ENCODE results near the gene PIM3. TPM values are rescaled to one million over a fixed set of nuclear protein-coding genes. Genes with fewer than 3 reads are reported as not detected.

The PIM3 gene
- total RNA-seq, 2 donors from 2014 or later = 57.3 to 98.9 TPM

DNA sequence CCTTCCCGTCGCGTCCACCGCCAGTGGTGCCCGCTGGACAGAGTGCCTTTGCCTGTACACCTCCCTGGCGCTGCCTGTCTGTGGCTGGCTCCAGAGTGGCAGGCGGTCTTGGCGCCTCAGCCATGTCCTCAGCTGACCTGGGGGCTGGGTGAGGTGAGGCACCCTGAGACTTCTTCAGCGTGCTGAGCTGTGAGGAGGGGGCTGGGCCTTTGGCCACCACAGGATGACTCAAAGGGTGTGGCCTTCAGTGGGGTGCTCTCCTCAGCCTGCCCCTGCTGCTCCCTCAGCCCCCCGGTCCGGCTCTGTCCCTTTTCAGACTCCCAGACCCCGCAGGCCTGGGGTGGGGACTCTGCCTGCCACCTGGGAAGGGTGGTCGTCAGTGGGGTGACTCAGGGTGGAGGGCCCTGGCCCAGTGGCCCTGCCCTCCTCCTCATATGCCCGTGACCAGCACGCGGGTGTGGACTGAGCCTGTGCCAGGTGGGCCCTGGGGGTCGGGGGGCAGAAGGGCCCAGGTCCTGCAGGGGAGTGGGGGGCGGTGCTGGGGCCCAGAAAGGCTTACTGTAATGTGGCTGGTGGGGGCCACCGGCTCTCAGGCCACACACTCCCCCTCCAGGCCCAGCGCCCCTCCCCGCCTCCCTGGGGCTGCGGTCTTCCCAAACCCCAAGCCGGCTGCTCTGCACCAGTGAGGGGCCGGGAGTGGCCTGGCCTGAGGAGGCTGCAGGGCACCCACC lies 26.2 kb upstream of the PIM3 start:
- peaks cover 58% of the 10 kb centered on the region for H3K4me1 ChIP-seq
- H3K27me3 ChIP-seq = no peaks in the 10 kb centered on the region
- 50 to 55% methylated on average over 4 to 24 of the region's 24 CpGs for WGBS, 2 donors
- TF ChIP-seq POLR2A (IDR thresholded peaks at IDR 0.05) = peak in 2 of 3 donors; percentile 54 to 56
- TF ChIP-seq, protein P1, sequence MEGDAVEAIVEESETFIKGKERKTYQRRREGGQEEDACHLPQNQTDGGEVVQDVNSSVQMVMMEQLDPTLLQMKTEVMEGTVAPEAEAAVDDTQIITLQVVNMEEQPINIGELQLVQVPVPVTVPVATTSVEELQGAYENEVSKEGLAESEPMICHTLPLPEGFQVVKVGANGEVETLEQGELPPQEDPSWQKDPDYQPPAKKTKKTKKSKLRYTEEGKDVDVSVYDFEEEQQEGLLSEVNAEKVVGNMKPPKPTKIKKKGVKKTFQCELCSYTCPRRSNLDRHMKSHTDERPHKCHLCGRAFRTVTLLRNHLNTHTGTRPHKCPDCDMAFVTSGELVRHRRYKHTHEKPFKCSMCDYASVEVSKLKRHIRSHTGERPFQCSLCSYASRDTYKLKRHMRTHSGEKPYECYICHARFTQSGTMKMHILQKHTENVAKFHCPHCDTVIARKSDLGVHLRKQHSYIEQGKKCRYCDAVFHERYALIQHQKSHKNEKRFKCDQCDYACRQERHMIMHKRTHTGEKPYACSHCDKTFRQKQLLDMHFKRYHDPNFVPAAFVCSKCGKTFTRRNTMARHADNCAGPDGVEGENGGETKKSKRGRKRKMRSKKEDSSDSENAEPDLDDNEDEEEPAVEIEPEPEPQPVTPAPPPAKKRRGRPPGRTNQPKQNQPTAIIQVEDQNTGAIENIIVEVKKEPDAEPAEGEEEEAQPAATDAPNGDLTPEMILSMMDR (IDR thresholded peaks at IDR 0.05) = no peak
- H3K27ac ChIP-seq = peak overlapping the region; percentile 85 to 94 (median 92)
- no peaks in the 10 kb centered on the region for H3K9me3 ChIP-seq
- no peak overlapping the region for H3K4me3 ChIP-seq
- ATAC-seq = peak; percentile 52
- DNase-seq = peak; percentile 84 to 87 (median 86)
- no peaks in the 10 kb centered on the region for H3K36me3 ChIP-seq (replicated peaks in 1 of 2; ENCODE audit: insufficient read depth in 1 of 2, low read depth in 2 of 2)
- intact Hi-C loops (cut with DNase I) = loop anchor here (10.0 kb wide), 1 partner anchor 50 kb away; no protein-coding TSS in a partner anchor

DNA sequence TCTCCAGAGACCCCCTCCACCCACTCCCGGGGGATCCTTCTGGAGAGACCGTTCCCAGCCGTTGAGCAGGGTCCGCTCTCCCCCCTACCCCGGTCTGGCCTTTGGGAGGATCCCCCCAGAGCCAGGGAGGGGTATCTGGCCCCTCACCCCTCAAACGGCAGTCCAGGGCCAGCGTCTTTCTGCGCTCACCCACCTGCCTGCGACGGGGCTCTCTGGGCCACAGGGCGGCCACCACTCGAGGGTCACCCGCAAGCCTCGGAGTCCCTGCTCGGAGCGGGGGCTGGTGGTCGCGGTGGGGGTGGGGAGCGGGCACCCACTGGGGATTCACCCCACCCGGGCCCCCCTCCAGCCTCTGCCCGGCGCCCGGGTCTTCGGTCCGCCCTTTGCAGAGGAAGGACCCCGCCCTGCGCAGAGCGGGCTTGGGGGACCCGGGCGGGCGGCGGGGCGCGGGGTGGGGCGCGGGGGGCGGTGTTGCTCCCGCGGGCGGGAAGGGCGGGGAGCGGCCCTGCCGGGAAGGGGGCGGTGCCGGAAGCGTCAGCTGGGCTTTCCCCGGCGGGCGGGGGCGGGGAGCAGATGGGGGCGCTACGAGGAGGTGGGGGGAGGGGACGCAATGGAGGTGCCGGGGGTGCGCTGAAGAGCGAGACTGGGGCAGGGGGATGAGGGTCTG lies 25.5 kb upstream of the PIM3 start:
- Histone ChIP-seq H3K4me3 (no peak overlapping the region), H3K36me3 (replicated peaks in 1 of 2; ENCODE audit: insufficient read depth in 1 of 2, low read depth in 2 of 2) (no peaks in the 10 kb centered on the region), H3K27ac (peak overlapping the region; percentile 85 to 94 (median 92)), H3K27me3 (no peaks in the 10 kb centered on the region), H3K4me1 (peaks cover 53% of the 10 kb centered on the region), H3K9me3 (no peaks in the 10 kb centered on the region)
- WGBS, 2 donors = 15 to 44% methylated on average over 10 to 40 of the region's 56 CpGs
- no peak for TF ChIP-seq POLR2A (IDR thresholded peaks at IDR 0.05)
- TF ChIP-seq, protein P1 (IDR thresholded peaks at IDR 0.05) = no peak
- DNase-seq (peak; percentile 78 to 86 (median 81)), ATAC-seq (peak; percentile 25)
- intact Hi-C loops (cut with DNase I) = loop anchor here (10.0 kb wide), 1 partner anchor 50 kb away; no protein-coding TSS in a partner anchor

DNA sequence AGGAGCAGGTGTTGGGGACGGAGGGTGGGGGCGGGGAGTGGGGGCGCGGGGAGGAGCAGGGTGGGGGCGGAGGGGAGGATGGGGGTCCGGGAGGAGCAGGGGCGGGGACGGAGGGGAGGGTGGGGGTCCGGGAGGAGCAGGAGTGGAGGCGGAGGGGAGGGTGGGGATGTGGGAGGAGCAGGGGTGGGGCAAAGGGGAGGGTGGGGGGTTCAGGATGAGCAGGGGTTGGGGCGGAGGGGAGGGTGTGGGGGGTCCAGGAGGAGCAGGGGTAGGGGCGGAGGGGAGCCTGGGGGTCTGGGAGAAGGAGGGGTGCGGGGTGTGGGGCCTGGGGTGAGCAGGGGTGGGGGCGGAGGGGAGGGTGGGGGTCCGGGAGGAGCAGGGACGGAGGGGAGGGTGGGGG lies 25.0 kb upstream of the PIM3 start:
- 0 to 10% methylated on average over 1 to 2 of the region's 16 CpGs for WGBS, 2 donors
- no peaks in the 10 kb centered on the region for H3K9me3 ChIP-seq
- TF ChIP-seq, protein P1 (IDR thresholded peaks at IDR 0.05) = no peak
- no peak for TF ChIP-seq POLR2A (IDR thresholded peaks at IDR 0.05)
- no peak overlapping the region for H3K4me3 ChIP-seq
- intact Hi-C loops (cut with DNase I) = loop anchor here (10.0 kb wide), 1 partner anchor 49 kb away; no protein-coding TSS in a partner anchor
- ATAC-seq = no peak
- H3K36me3 ChIP-seq (replicated peaks in 1 of 2; ENCODE audit: insufficient read depth in 1 of 2, low read depth in 2 of 2) = no peaks in the 10 kb centered on the region
- H3K27ac ChIP-seq = peak overlapping the region; percentile 85 to 94 (median 92)
- H3K27me3 ChIP-seq = no peaks in the 10 kb centered on the region
- DNase-seq = peak in 1 of 4 donors; percentile 6
- H3K4me1 ChIP-seq = peaks cover 53% of the 10 kb centered on the region

DNA sequence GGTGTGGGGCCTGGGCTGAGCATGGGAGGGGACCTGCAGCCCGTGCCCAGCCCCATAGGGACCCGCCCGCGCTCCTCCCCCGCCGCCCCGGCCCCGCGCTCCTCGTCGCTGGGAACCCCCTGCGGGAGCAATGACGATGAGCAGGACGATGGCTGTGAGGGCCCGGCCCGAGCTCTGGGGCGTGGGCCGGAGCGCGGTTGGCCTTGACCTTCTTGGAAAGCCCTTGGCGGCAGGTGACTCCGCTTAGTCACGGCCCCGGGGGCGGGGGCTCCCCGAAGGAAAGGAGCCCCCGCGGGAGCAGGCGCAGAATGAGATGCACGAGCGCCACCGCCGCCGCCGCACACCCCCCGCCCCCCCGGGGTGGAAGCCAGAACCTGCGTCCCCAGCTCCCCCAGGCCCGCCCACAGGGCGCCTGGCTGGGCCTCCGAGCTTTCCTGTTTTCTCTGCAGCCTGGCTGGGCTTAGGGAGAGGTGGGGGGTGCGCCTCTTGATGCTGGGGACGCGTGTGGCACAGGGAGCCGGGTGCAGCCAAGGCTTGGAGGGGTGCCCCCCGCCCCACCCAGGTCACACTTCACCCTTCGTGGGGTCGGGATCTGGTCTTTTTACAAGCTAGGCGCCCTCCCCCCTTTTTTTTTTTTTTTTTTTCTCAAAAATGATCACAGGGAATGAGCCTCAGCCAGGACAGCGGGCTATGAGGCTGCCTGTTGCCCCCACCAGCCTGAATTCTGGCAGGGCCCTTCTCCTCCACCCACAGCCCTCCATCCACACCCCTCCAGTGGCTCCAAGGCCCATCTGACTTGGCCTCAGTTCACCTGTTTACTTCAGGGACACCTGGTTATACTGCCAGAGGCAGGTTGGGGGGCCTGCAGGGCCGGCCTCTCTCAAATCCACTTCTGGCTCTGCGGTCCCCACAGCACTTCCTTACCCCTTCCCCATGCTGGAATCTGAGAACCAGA lies 24.3 kb upstream of the PIM3 start:
- WGBS, 2 donors = 8 to 13% methylated on average over 16 to 46 of the region's 52 CpGs
- Histone ChIP-seq H3K36me3 (replicated peaks in 1 of 2; ENCODE audit: insufficient read depth in 1 of 2, low read depth in 2 of 2) (no peaks in the 10 kb centered on the region), H3K4me3 (no peak overlapping the region), H3K4me1 (peaks cover 46% of the 10 kb centered on the region), H3K27me3 (no peaks in the 10 kb centered on the region), H3K27ac (peak overlapping the region; percentile 74 to 94 (median 82)), H3K9me3 (no peaks in the 10 kb centered on the region)
- intact Hi-C loops (cut with DNase I) = loop anchor here (10.0 kb wide), 1 partner anchor 49 kb away; no protein-coding TSS in a partner anchor
- TF ChIP-seq, protein P1 (IDR thresholded peaks at IDR 0.05) = no peak
- TF ChIP-seq POLR2A (IDR thresholded peaks at IDR 0.05) = peak; percentile 25 to 60 (median 49)
- peak; percentile 85 to 94 (median 90) for DNase-seq
- peak; percentile 62 for ATAC-seq
